Stimulated activated naive CD4-positive, alpha-beta T cell treated with Interleukin-2 at 50 U/mL for 16 hours (primary cell): ENCODE data around the gene PDIA6.

Experiments
- DNase-seq: peaks from one replicate; lab custom pipeline; 2025; lab: John Stamatoyannopoulos, UW

PDIA6 gene

GRCh38 chr2:10764096-10764785 lies 48.3 kb downstream of the PDIA6 start:
- no peak for DNase-seq

GRCh38 chr2:10763461-10763800 lies 49.2 kb downstream of the PDIA6 start:
- no peak for DNase-seq

GRCh38 chr2:10762651-10763460 lies 49.7 kb downstream of the PDIA6 start:
- no peak for DNase-seq

- no peak for DNase-seq
Observed at GRCh38 chr2:10761591-10761990, 51.0 kb downstream of the PDIA6 start.

DNA sequence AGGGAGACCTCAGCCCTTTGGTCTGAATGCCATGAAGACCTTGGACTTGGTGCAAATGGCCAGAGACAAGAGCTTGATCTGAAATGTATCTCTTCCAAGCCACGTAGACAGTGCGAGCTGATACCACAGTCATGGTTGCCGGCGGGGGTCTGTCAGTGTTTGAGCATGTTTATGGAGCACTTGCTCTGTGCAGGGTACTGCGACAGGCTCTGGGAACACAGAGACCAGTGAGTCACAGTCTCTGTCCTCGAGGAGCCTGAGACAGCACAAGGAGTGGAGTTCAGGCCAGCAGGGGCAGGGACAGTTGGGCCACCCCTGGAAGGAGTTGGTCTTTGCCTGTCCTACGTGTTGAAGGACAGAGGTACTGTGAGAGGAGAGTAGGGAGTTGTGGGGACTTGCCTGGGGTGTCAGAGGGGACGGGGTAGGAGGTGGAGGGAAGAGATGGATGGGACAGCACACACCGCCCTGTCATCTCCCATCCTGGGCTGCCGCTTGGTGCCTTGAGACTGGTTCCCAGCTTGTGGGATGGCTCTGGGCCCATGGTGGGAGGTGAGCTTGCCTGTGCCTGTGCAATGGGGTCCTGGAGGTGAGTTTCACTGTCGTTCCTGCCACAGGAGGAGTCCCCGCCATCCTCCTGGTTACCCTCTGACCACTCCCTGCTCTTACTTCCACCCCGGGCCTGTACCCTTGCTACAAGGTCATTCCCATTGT lies 51.6 kb downstream of the PDIA6 start:
- DNase-seq: no peak

DNA sequence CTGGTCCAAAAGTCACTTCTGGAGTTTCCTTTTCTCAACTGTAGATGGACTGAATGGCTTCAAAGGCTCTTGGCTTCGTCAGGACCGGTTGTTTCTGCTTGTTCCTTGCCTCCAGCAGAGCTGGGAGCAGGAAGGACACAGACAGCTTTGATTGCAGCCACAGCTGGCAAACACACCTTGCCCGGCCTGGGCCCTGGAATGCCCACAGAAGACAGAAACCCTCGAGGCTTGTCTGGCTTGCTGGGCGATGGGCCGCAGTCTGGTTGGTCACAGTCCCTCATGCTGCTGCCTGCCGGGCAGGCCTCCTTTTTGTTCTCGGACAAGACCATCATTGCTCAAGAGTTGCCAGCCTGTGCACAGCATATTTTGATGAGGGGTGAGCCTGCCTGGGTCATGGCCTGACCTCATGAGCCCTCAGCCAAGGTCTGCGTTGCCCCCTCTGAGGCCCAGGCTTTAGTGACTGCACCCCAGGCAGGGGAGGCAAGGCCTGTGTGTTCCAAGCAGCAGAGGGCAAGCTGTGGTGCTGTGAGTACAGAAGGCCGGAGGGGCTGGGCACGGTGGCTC lies 53.4 kb downstream of the PDIA6 start:
- no peak for DNase-seq

GRCh38 chr2:10757814-10758286 lies 54.7 kb downstream of the PDIA6 start:
- DNase-seq: no peak

DNA sequence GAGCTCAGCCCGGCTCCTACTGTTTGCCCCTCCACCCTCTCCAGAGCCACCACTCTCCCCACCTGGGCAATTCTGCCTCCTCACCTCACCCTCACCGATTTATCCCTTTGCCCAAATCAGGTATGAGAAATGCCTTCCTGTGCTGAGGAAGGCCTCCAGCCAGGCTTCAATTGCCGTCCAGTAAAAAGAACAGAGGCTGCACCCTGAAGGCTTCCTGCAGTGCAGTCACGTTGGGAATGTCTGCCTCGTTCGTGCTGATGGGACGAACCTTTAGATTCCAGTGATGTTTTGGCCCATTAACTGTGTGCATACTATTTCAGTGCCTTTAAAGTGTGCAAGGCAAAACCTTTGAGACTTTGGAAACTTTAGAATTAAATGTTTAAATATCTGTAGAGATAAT lies 57.0 kb downstream of the PDIA6 start:
- no peak for DNase-seq

- DNase-seq: no peak
Observed at GRCh38 chr2:10753876-10754275, 58.7 kb downstream of the PDIA6 start.

- DNase-seq: no peak
Observed at GRCh38 chr2:10753156-10753555, 59.4 kb downstream of the PDIA6 start.

- no peak for DNase-seq
Observed at GRCh38 chr2:10752236-10752635, 60.3 kb downstream of the PDIA6 start.

DNA sequence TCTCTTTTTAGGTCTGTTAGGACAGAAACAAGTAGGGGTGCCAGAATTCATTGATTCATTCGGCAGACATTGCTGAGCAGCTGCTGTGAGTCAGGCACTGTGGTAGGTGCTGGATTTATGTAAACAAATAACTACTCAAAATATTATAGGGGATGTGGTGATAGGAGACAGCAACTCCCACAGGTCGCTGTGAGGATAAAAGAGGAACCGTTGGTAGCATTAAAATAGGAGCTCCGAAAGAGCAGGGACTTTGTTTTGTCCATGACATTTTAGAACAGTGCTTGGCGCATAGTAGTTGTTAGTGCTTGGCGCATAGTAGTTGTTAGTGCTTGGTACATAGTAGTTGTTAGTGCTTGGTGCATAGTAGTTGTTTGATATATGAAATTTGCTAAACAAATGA lies 62.0 kb downstream of the PDIA6 start:
- no peak for DNase-seq

DNA sequence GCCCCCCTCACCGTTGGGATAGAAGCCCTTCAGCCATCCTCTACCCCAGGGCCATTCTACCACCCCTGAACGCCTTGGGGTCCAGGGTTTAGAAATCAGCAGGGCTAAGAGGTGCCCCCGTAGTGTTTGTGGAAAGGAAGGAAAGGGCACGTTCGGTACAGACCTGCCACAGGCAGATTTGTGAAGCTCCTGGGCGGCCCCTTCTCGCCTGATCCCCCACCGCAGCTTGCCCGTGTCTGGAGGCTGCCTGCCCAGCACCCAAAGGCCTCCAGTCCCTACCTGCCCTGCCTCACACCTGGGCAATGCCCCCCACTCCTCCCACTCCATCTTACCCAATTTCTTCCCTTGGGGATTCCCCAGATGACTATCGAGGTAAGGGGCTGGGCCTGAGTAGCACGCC lies 69.9 kb downstream of the PDIA6 start:
- DNase-seq: no peak

GRCh38 chr2:10741139-10741538 lies 71.4 kb downstream of the PDIA6 start:
- no peak for DNase-seq

- no peak for DNase-seq
Observed at GRCh38 chr2:10740226-10740625, 72.4 kb downstream of the PDIA6 start.

GRCh38 chr2:10738192-10738591 lies 74.4 kb downstream of the PDIA6 start:
- DNase-seq: no peak

DNA sequence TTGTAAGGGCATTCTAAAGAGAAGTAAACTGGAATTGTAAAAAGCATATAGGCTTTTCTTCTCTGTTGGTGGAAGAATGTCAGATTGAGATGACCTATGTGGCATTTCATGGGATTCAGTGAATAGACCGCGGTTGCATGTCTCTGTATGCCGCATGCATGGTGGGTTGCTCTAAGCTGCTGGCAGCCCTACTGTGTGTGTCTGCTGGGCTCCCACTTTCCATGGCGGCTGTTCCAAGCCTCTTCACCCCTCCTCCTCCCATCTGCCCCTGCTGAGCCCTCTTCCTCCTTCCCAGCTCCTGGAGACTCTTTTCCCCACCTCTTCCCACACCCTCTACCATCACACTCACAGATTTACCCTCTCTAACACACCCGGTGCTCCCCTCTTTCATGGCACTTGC lies 78.6 kb downstream of the PDIA6 start:
- DNase-seq: no peak

GRCh38 chr2:10733566-10733925 lies 79.0 kb downstream of the PDIA6 start:
- DNase-seq: no peak
